Measurements from ENCODE around the gene CFAP44. TPM values are rescaled to one million over a fixed set of nuclear protein-coding genes. Genes with fewer than 3 reads are reported as not detected.

CFAP44 gene
- polyA plus RNA-seq, 4 donors: 13.5 to 33.8 (median 23.1) TPM

Other genes starting within 250 kb of the CFAP44 start
- gene BOC, start 229.9 kb downstream of the CFAP44 start, polyA plus RNA-seq (ENCODE audit: insufficient read length in 4 of 4): 10 to 100 TPM; 22.9 to 38.1 (median 30.0) TPM
- gene SPICE1, start 73.7 kb upstream of the CFAP44 start, polyA plus RNA-seq (ENCODE audit: insufficient read length in 4 of 4): 10 to 100 TPM; 21.6 to 29.8 (median 25.1) TPM
- gene SIDT1, start 91.1 kb upstream of the CFAP44 start, polyA plus RNA-seq (ENCODE audit: insufficient read length in 4 of 4): 1 to 10 TPM; 2.4 to 4.5 (median 3.6) TPM

Data from left renal cortex interstitium (tissue), 4 donors.